SU-DHL-6 (cell line): Measurements from ENCODE around the gene MINK1.

Experiments used
- CTCF ChIP-seq: fragments of 200-600 bp; sonication (generic); IDR thresholded peaks from one replicate; pipeline ENCODE4 v1.5.1; 2017; ENCODE audit warnings: antibody characterized with exemption, mild to moderate bottlenecking, low read length, moderate library complexity; ENCODE audit not compliant: insufficient read depth, poor library complexity, severe bottlenecking
- EZH2phosphoT487 ChIP-seq: fragments of 200-600 bp; sonication (generic), shearing (Covaris generic); conservative IDR thresholded peaks from 2 replicates; pipeline ENCODE4 v1.6.1; 2018; ENCODE audit warnings: mild to moderate bottlenecking, antibody characterized with exemption, low read length, moderate library complexity, mixed read lengths

GRCh38 chr17:4796552-4796920, 36.6 kb upstream of the MINK1 start:
- no peak for TF ChIP-seq CTCF
- no peak for TF ChIP-seq EZH2phosphoT487
